K562 (cell line): ENCODE data around the gene SNRPA. TPM values are rescaled to one million over a fixed set of nuclear protein-coding genes. Genes with fewer than 3 reads are reported as not detected.

Experiments
- ATF3 ChIP-seq, 2 experiments: fragments of 450-650 bp in 1 of 2; sonication (generic) in 1 of 2; formaldehyde crosslinking in 1 of 2; IDR thresholded peaks in 1 of 2; conservative IDR thresholded peaks in 1 of 2; 2 replicates each; pipeline versions ENCODE4 v1.6.1 to v1.8.1; 2016 to 2023; ENCODE audit warnings: mild to moderate bottlenecking in 2 of 2, moderate library complexity in 2 of 2, inconsistent platforms in 1 of 2, missing genetic modification reagents in 1 of 2
- C11orf30 ChIP-seq: fragments of 450-650 bp; IDR thresholded peaks from 2 replicates; pipeline ENCODE4 v1.6.1; 2016; ENCODE audit warnings: low read depth, mild to moderate bottlenecking
- ESRRB ChIP-seq: fragments of 250-450 bp; sonication (Bioruptor Pico); IDR thresholded peaks from 2 replicates; pipeline ENCODE4 v1.5.0; 2020; ENCODE audit warnings: mild to moderate bottlenecking, moderate library complexity, borderline replicate concordance
- EZH2 ChIP-seq: IDR thresholded peaks from 2 replicates; pipeline ENCODE4 v1.6.1; 2012; ENCODE audit warnings: low read depth, mild to moderate bottlenecking, inconsistent platforms, low read length, borderline replicate concordance
- FOXJ3 ChIP-seq: sonication (generic); formaldehyde crosslinking; IDR thresholded peaks from 2 replicates; pipeline ENCODE4 v1.4.0; 2020; ENCODE audit warnings: mild to moderate bottlenecking, missing genetic modification reagents
- HDAC1 ChIP-seq, 2 experiments: fragments of 450-650 bp; IDR thresholded peaks; 2 replicates each; pipeline ENCODE4 v1.6.1; 2016 to 2017; ENCODE audit warnings: inconsistent platforms in 1 of 2, mild to moderate bottlenecking in 1 of 2, moderate library complexity in 1 of 2
- MAFF ChIP-seq: IDR thresholded peaks from 2 replicates; pipeline ENCODE4 v1.6.1; 2012; ENCODE audit warnings: low read length, improper control_type of control experiment
- MAFG ChIP-seq: fragments of 450-650 bp; conservative IDR thresholded peaks from 2 replicates; pipeline ENCODE4 v1.6.1; 2016; ENCODE audit warnings: missing genetic modification characterization, missing compliant biosample characterization
- MED1 ChIP-seq: sonication (generic); formaldehyde crosslinking; IDR thresholded peaks from 2 replicates; pipeline ENCODE4 v1.8.1; 2023; ENCODE audit warnings: missing genetic modification reagents, borderline replicate concordance
- NFATC3 ChIP-seq: fragments of 450-650 bp; IDR thresholded peaks from 2 replicates; pipeline ENCODE4 v1.6.1; 2017; ENCODE audit warnings: mild to moderate bottlenecking
- PML ChIP-seq: IDR thresholded peaks from 2 replicates; pipeline ENCODE4 v1.6.1; 2012; ENCODE audit warnings: low read length, inconsistent platforms
- PTTG1 ChIP-seq: fragments of 450-650 bp; IDR thresholded peaks from 2 replicates; pipeline ENCODE4 v1.6.1; 2016; ENCODE audit warnings: low read depth, mild to moderate bottlenecking, missing genetic modification characterization, missing compliant biosample characterization
- RCOR1 ChIP-seq, 2 experiments: IDR thresholded peaks; 2 replicates each; pipeline ENCODE4 v1.6.1; 2012; ENCODE audit warnings: low read depth in 2 of 2, low read length in 2 of 2, borderline replicate concordance in 1 of 2, improper control_type of control experiment in 1 of 2
- ZBTB17 ChIP-seq: fragments of 450-650 bp; formaldehyde crosslinking; IDR thresholded peaks from 2 replicates; pipeline ENCODE4 v1.4.0; 2020; ENCODE audit warnings: mild to moderate bottlenecking
- ZEB2 ChIP-seq: fragments of 450-650 bp; IDR thresholded peaks from 2 replicates; pipeline ENCODE4 v1.6.1; 2016
- ZNF316 ChIP-seq: fragments of 450-650 bp; IDR thresholded peaks from 2 replicates; pipeline ENCODE4 v1.6.1; 2016
- ZNF699 ChIP-seq: fragments of 250-450 bp; sonication (Bioruptor Pico); IDR thresholded peaks from 2 replicates; pipeline ENCODE4 v1.8.0; 2021; ENCODE audit warnings: mild to moderate bottlenecking, moderate library complexity; ENCODE audit not compliant: insufficient replicate concordance
- ZNF766 ChIP-seq: fragments of 200-800 bp; sonication (Bioruptor generic); conservative IDR thresholded peaks from 2 replicates; pipeline ENCODE4 v1.6.1; 2016; ENCODE audit warnings: missing genetic modification characterization, missing compliant biosample characterization
- polyA plus RNA-seq, 8 experiments: library from polyadenylated mRNA; depleted of rRNA in 4 of 8; stranded (reverse) in 5 of 8; unstranded in 3 of 8; fragments of >200 nt; fragmentation: Nextera tagmentation in 2 of 8; fragmentation: Illumina TruSeq in 1 of 8; extraction: Ambion mirVana in 2 of 8; extraction: Trizol in 1 of 8; gene quantifications; 2 replicates each; pipeline versions ENCODE4 v1.2.1 to v1.2.3, GENCODE V29; 2011 to 2014; ENCODE audit warnings: inconsistent platforms in 1 of 8, missing spikeins in 1 of 8
- total RNA-seq, 7 experiments: library from RNA; depleted of rRNA in 6 of 7; stranded (reverse); fragments of >200 nt in 6 of 7; fragmentation: Illumina TruSeq in 2 of 7; extraction: Trizol in 2 of 7; gene quantifications; 2 replicates each; pipeline versions ENCODE4 v1.2.1 to v1.2.3, GENCODE V29; 2011 to 2021; ENCODE audit warnings: low replicate concordance in 1 of 7
- TF ChIP-seq, protein P1 (sequence below): fragments of 250-450 bp; sonication (Bioruptor Pico); IDR thresholded peaks from 2 replicates; pipeline ENCODE4 v1.5.0; 2021
- TF ChIP-seq, protein P2 (sequence below): sonication (generic); formaldehyde crosslinking; IDR thresholded peaks from 2 replicates; pipeline ENCODE4 v1.8.0; 2022; ENCODE audit warnings: mild to moderate bottlenecking, missing genetic modification reagents
- TF ChIP-seq, protein P3 (sequence below): fragments of 450-650 bp; IDR thresholded peaks from 2 replicates; pipeline ENCODE4 v1.6.1; 2018; ENCODE audit not compliant: partially characterized antibody

SNRPA gene
- total and polyA plus RNA-seq, 9 of the 15 experiments (the other 6 are each of a cell fraction or from before 2014, with no cell fraction given), result 16.3 to 311 (median 193) TPM

GRCh38 chr19:40717880-40718773 is 32.9 kb upstream of the SNRPA start (continued):
- TF ChIP-seq ZNF699 (CRISPR knock-in tag), result no peak
- TF ChIP-seq ZBTB17, result no peak
- TF ChIP-seq ATF3 (IDR thresholded peaks at IDR 0.05), result peak; percentile 25
- TF ChIP-seq ATF3 (CRISPR knock-in tag; conservative IDR thresholded peaks at IDR 0.05), result no peak
- no peak for TF ChIP-seq ESRRB (CRISPR knock-in tag)
- TF ChIP-seq MAFF, result peak; percentile 61
- no peak for TF ChIP-seq NFATC3
- TF ChIP-seq ZNF316, result peak; percentile 95
- no peak for TF ChIP-seq EZH2
- no peak; a peak in 1 of 4 replicates for TF ChIP-seq RCOR1 (IDR thresholded peaks at IDR 0.05; ENCODE audit: borderline replicate concordance in 1 of 2, low read depth in 2 of 2, low read length in 2 of 2)
- TF ChIP-seq PTTG1 (tag), result no peak
- TF ChIP-seq C11orf30, result peak; percentile 93
- TF ChIP-seq ZNF766 (CRISPR knock-in tag), result no peak
- no peak for TF ChIP-seq PML
- peak; percentile 61; the same call in 1 of the 2 replicates for TF ChIP-seq ZEB2
- no peak for TF ChIP-seq FOXJ3 (CRISPR knock-in tag)
- TF ChIP-seq HDAC1 (IDR thresholded peaks at IDR 0.05), result no peak
- TF ChIP-seq, protein P1, sequence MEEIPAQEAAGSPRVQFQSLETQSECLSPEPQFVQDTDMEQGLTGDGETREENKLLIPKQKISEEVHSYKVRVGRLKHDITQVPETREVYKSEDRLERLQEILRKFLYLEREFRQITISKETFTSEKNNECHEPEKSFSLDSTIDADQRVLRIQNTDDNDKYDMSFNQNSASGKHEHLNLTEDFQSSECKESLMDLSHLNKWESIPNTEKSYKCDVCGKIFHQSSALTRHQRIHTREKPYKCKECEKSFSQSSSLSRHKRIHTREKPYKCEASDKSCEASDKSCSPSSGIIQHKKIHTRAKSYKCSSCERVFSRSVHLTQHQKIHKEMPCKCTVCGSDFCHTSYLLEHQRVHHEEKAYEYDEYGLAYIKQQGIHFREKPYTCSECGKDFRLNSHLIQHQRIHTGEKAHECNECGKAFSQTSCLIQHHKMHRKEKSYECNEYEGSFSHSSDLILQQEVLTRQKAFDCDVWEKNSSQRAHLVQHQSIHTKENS (CRISPR knock-in tag), result no peak
- TF ChIP-seq, protein P2, sequence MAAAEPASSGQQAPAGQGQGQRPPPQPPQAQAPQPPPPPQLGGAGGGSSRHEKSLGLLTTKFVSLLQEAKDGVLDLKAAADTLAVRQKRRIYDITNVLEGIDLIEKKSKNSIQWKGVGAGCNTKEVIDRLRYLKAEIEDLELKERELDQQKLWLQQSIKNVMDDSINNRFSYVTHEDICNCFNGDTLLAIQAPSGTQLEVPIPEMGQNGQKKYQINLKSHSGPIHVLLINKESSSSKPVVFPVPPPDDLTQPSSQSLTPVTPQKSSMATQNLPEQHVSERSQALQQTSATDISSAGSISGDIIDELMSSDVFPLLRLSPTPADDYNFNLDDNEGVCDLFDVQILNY (CRISPR knock-in tag), result no peak
- TF ChIP-seq, protein P3, sequence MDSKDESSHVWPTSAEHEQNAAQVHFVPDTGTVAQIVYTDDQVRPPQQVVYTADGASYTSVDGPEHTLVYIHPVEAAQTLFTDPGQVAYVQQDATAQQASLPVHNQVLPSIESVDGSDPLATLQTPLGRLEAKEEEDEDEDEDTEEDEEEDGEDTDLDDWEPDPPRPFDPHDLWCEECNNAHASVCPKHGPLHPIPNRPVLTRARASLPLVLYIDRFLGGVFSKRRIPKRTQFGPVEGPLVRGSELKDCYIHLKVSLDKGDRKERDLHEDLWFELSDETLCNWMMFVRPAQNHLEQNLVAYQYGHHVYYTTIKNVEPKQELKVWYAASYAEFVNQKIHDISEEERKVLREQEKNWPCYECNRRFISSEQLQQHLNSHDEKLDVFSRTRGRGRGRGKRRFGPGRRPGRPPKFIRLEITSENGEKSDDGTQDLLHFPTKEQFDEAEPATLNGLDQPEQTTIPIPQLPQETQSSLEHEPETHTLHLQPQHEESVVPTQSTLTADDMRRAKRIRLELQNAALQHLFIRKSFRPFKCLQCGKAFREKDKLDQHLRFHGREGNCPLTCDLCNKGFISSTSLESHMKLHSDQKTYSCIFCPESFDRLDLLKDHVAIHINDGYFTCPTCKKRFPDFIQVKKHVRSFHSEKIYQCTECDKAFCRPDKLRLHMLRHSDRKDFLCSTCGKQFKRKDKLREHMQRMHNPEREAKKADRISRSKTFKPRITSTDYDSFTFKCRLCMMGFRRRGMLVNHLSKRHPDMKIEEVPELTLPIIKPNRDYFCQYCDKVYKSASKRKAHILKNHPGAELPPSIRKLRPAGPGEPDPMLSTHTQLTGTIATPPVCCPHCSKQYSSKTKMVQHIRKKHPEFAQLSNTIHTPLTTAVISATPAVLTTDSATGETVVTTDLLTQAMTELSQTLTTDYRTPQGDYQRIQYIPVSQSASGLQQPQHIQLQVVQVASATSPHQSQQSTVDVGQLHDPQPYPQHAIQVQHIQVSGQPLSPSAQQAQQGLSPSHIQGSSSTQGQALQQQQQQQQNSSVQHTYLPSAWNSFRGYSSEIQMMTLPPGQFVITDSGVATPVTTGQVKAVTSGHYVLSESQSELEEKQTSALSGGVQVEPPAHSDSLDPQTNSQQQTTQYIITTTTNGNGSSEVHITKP, result no peak
- peak; percentile 82 for TF ChIP-seq MAFG
- peak; percentile 22; the same call in 1 of the 2 replicates for TF ChIP-seq MED1 (CRISPR knock-in tag)
